Ovary (tissue), 3 donors: ENCODE results near the gene GRID1.

ENCODE experiments used
- EP300 ChIP-seq: sonication (generic); formaldehyde crosslinking; IDR thresholded peaks from one replicate; pipeline ENCODE4 v1.6.1; 2017; ENCODE audit warnings: antibody characterized with exemption
- POLR2A ChIP-seq: fragments of 450-650 bp; IDR thresholded peaks from one replicate; pipeline ENCODE4 v1.6.1; 2017; ENCODE audit warnings: antibody characterized with exemption, mild to moderate bottlenecking, moderate library complexity
- TF ChIP-seq, protein P1 (sequence below), 3 donors: fragments of 450-650 bp in 2 of 3; fragments of 200-600 bp in 1 of 3; IDR thresholded peaks; one replicate each; pipeline versions ENCODE4 v1.5.1 to v1.8.0; 2016 to 2022; ENCODE audit warnings: antibody characterized with exemption in 3 of 3, mild to moderate bottlenecking in 1 of 3
- donor health status: DM: no; HTN: no; CAD: no.

DNA sequence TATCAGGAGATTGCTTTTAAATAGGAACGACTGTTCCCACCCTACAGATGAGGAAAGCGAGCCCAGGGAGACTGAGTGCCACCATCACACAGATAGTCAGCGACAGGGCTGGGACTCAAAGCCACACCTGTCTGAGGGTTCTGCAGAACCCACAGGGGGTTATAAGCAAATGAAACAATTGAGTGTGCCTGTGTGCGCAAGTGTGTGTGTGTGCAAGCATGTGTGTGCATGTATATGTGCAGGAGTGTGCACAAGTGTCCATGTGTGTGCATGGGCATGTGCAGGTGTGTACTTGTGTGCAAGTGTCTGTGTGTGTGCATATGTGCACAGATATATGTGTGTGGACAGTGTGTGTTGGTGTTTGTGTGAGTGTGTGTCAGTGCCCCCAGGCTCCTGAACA lies 280.2 kb downstream of the GRID1 start:
- TF ChIP-seq, protein P1, sequence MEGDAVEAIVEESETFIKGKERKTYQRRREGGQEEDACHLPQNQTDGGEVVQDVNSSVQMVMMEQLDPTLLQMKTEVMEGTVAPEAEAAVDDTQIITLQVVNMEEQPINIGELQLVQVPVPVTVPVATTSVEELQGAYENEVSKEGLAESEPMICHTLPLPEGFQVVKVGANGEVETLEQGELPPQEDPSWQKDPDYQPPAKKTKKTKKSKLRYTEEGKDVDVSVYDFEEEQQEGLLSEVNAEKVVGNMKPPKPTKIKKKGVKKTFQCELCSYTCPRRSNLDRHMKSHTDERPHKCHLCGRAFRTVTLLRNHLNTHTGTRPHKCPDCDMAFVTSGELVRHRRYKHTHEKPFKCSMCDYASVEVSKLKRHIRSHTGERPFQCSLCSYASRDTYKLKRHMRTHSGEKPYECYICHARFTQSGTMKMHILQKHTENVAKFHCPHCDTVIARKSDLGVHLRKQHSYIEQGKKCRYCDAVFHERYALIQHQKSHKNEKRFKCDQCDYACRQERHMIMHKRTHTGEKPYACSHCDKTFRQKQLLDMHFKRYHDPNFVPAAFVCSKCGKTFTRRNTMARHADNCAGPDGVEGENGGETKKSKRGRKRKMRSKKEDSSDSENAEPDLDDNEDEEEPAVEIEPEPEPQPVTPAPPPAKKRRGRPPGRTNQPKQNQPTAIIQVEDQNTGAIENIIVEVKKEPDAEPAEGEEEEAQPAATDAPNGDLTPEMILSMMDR (IDR thresholded peaks at IDR 0.05) = no peak
- TF ChIP-seq POLR2A = no peak
- no peak for TF ChIP-seq EP300
